Omental fat pad (tissue), 4 donors: ENCODE results near the gene FAP. TPM values are rescaled to one million over a fixed set of nuclear protein-coding genes. Genes with fewer than 3 reads are reported as not detected.

Source experiments
- ATAC-seq: fragments of 150-250 bp; one replicate; pipeline ENCODE4 v1.9.1; 2016; ENCODE audit warnings: mild to moderate bottlenecking, moderate library complexity; ENCODE audit not compliant: low FRiP score
- DNase-seq: peaks from one replicate; pipeline ENCODE4 v3.0.0-alpha.2; 2019; ENCODE audit warnings: low spot score
- total RNA-seq, 4 donors: library from RNA; depleted of rRNA; stranded (reverse); fragments of >200 nt; gene quantifications; one replicate each; pipeline ENCODE4 v1.1.0, GENCODE V29; 2016
- TF ChIP-seq, protein P1 (sequence below), 3 donors: fragments of 450-650 bp; IDR thresholded peaks; one replicate each; pipeline ENCODE4 v1.5.1; 2016 to 2017; ENCODE audit warnings: antibody characterized with exemption in 3 of 3, mild to moderate bottlenecking in 3 of 3, moderate library complexity in 2 of 3

Gene FAP
- total RNA-seq, 4 donors from 2014 or later = 2.8 to 20.5 (median 9.1) TPM

DNA sequence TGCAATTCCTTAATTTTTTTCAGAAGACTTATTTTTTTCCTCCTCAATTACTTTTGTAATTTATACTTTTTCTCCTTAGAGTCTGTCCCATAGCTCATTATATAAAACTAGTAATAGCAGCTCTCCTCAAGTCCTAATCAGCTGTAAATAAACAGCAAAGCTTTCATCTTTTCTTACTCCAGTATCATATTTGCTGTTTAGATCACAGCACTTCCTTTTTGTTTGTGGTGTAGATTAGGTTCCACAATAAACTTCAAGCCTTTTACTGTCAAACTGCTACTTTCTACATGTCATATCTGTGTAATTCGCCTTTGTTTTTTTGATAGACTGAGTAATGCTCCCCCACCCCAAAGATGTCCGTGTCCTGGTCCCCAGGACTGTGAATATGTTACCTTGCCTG is 116.7 kb downstream of the FAP start:
- ATAC-seq (no peak), DNase-seq (no peak)
- TF ChIP-seq, protein P1, sequence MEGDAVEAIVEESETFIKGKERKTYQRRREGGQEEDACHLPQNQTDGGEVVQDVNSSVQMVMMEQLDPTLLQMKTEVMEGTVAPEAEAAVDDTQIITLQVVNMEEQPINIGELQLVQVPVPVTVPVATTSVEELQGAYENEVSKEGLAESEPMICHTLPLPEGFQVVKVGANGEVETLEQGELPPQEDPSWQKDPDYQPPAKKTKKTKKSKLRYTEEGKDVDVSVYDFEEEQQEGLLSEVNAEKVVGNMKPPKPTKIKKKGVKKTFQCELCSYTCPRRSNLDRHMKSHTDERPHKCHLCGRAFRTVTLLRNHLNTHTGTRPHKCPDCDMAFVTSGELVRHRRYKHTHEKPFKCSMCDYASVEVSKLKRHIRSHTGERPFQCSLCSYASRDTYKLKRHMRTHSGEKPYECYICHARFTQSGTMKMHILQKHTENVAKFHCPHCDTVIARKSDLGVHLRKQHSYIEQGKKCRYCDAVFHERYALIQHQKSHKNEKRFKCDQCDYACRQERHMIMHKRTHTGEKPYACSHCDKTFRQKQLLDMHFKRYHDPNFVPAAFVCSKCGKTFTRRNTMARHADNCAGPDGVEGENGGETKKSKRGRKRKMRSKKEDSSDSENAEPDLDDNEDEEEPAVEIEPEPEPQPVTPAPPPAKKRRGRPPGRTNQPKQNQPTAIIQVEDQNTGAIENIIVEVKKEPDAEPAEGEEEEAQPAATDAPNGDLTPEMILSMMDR (IDR thresholded peaks at IDR 0.05) = no peak

DNA sequence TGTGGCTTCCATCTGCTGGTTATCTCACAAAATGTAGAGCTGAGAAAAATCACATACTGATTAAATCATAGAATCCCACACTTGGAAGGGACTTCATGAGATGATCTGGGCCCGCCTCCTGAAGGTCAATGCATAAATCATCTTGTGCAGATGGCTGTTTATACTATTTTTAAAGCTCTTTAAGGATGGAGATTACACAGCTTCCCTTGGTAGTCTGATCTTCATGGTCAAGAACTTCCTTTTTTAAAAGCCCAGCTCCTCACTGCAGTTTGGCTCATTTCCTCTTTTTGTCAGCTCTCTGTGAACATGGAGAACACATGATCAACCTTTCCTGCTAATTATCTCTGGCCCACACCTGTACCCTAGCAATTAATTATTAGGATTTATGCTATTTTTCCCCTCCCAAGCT is 117.1 kb downstream of the FAP start:
- TF ChIP-seq, protein P1 (IDR thresholded peaks at IDR 0.05) = no peak
- DNase-seq (no peak), ATAC-seq (no peak)

DNA sequence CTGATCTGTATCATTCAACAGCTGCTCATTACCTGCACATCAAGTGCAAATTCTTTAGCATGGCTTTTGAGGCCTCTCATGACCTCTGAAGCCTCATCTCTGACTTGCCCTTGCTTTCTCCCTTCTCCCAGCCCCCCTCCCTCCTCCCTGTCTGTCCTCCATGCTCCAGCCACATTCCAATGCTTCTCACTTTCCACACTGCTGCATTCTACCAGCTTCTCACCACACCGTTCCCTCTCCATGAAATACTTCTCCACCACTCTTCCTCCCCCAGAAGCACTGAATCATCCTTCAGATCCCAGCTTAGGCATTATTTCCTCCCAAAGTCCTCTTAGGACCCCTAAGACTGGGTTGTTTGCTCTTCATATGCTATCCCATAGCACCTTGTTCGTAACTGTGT is 118.1 kb downstream of the FAP start:
- TF ChIP-seq, protein P1 (IDR thresholded peaks at IDR 0.05) = no peak
- DNase-seq (no peak), ATAC-seq (no peak)

DNA sequence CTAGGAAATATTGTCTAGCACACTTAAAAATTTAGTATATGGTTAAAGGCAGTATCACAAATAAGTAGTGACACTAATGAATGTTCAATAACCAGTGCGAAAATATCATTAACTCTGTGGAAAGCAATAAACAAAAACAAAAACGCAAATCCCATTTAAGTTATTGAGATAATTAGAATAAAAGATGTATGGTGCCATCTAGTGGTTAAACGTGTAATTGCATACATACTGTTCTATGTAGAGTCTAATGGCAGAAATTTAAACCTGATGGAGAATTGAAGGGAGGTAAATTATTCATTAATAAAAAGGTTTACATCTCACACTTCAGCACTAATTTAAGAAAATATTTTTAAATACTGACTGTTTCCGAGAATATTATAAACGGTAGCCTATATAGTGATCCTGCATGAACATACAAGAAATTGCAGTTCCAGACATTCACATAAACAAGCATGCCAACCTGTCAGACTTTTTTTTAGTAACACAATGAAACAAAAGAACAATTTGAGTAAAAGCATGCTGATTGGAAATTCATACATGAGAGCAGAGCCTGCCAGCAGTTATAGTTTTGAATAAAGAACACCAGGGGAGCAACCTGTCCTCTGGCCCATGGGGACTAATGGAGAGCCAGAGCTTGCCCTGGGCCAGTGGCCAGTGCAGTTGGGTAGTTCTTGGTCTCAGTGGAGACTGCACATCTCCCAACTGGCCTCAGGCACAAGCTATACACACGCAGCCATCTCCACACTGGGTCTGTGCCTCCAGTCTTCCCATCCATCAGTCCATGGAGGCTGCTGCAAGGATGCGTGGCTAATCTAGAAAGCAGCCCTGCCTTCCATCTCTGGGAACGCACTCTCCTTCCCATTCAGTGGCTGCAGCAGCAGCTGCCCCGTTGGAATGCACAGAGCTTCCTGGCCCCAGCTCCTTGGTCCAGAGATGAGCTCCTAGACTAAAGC is 119.2 kb downstream of the FAP start:
- no peak for ATAC-seq
- no peak for DNase-seq
- TF ChIP-seq, protein P1 (IDR thresholded peaks at IDR 0.05) = no peak

Other genes with a start within 250 kb of the FAP start
- 100 to 1,000 TPM in 1 of 4 donors, 10 to 100 TPM in 3; 11.7 to 105 (median 21.0) TPM for gene DPP4, start 169.2 kb downstream of the FAP start, total RNA-seq
- not detected for gene GCG, start 91.2 kb downstream of the FAP start, total RNA-seq
- gene IFIH1, start 75.2 kb upstream of the FAP start, total RNA-seq = 10 to 100 TPM in 3 of 4 donors, 1 to 10 TPM in 1; 7.5 to 36.9 (median 11.4) TPM
- 10 to 100 TPM; 32.4 to 55.6 (median 46.7) TPM for gene GCA, start 100.7 kb upstream of the FAP start, total RNA-seq